Neuronal stem cell (in vitro differentiated cells): ENCODE data around the gene PRAMEF27. TPM values are rescaled to one million over a fixed set of nuclear protein-coding genes. Genes with fewer than 3 reads are reported as not detected.
"Not testable (repeated sequence)": the region's sequence is repeated elsewhere in the genome, so short reads cannot be mapped to it uniquely, and the experiment has no call there.

Source experiments
- DNase-seq: peaks from one replicate; pipeline ENCODE4 v3.0.0-alpha.2; 2013; ENCODE audit warnings: low spot score
- H2AFZ ChIP-seq: one replicate; pipeline ENCODE4 v1.6.1; 2013; ENCODE audit warnings: mild to moderate bottlenecking, low read length, inconsistent platforms
- H2AK5ac ChIP-seq: 2 replicates; pipeline ENCODE4 v1.6.1; 2013; ENCODE audit warnings: low read depth, mild to moderate bottlenecking, inconsistent platforms, low read length, moderate library complexity, mixed read lengths
- H2BK120ac ChIP-seq: 2 replicates; pipeline ENCODE4 v1.6.1; 2013; ENCODE audit warnings: low read depth, mild to moderate bottlenecking, inconsistent platforms, low read length, moderate library complexity, mixed read lengths
- H2BK12ac ChIP-seq: one replicate; pipeline ENCODE4 v1.6.1; 2013; ENCODE audit warnings: low read length, inconsistent platforms
- H2BK15ac ChIP-seq: 2 replicates; pipeline ENCODE4 v1.6.1; 2013; ENCODE audit warnings: mild to moderate bottlenecking, low read length, inconsistent platforms, mixed read lengths
- H2BK5ac ChIP-seq: one replicate; pipeline ENCODE4 v1.6.1; 2013; ENCODE audit warnings: inconsistent platforms, mild to moderate bottlenecking, low read length, moderate library complexity
- H3K14ac ChIP-seq: one replicate; pipeline ENCODE4 v1.6.1; 2013; ENCODE audit warnings: low read length, inconsistent platforms
- H3K18ac ChIP-seq: 2 replicates; pipeline ENCODE4 v1.6.1; 2013; ENCODE audit warnings: low read length, inconsistent platforms
- H3K23ac ChIP-seq: 2 replicates; pipeline ENCODE4 v1.6.1; 2013; ENCODE audit warnings: low read depth, mild to moderate bottlenecking, mixed read lengths, low read length, inconsistent platforms; ENCODE audit not compliant: poor library complexity
- H3K27ac ChIP-seq: replicated peaks from 3 replicates; pipeline ENCODE4 v1.5.1; 2013; ENCODE audit warnings: low read length, inconsistent platforms
- H3K27me3 ChIP-seq, 3 experiments: 2 replicates each; pipeline ENCODE4 v1.6.1; 2013; ENCODE audit warnings: low read length in 3 of 3, mild to moderate bottlenecking in 2 of 3, inconsistent platforms in 1 of 3, low read depth in 1 of 3, mixed read lengths in 1 of 3, moderate library complexity in 1 of 3; ENCODE audit not compliant: control insufficient read depth in 3 of 3, insufficient read depth in 3 of 3
- H3K36me3 ChIP-seq, 2 donors: replicated peaks in 1 of 2; 2 replicates each; pipeline ENCODE4 v1.6.1; 2013; ENCODE audit warnings: low read length in 2 of 2; ENCODE audit not compliant: control insufficient read depth in 2 of 2, insufficient read depth in 2 of 2
- H3K4ac ChIP-seq: 2 replicates; pipeline ENCODE4 v1.6.1; 2013; ENCODE audit warnings: inconsistent platforms, mild to moderate bottlenecking, low read length, moderate library complexity
- H3K4me1 ChIP-seq, 2 donors: 1 replicate in 1 of 2; 2 replicates in 1 of 2; pipeline ENCODE4 v1.6.1; 2013; ENCODE audit warnings: low read length in 2 of 2, low read depth in 1 of 2; ENCODE audit not compliant: control insufficient read depth in 2 of 2, insufficient read depth in 1 of 2
- H3K4me2 ChIP-seq: one replicate; pipeline ENCODE4 v1.6.1; 2013; ENCODE audit warnings: mild to moderate bottlenecking, low read length, inconsistent platforms; ENCODE audit not compliant: insufficient read depth, poor library complexity, severe bottlenecking
- H3K4me3 ChIP-seq, 2 donors: 2 replicates each; pipeline ENCODE4 v1.5.1; 2013; ENCODE audit warnings: low read length in 2 of 2, mild to moderate bottlenecking in 2 of 2, inconsistent platforms in 1 of 2, moderate library complexity in 1 of 2
- H3K79me1 ChIP-seq: one replicate; pipeline ENCODE4 v1.6.1; 2013; ENCODE audit warnings: low read depth, mild to moderate bottlenecking, inconsistent platforms, low read length, moderate library complexity
- H3K9ac ChIP-seq: one replicate; pipeline ENCODE4 v1.6.1; 2013; ENCODE audit warnings: mild to moderate bottlenecking, low read depth, low read length, inconsistent platforms; ENCODE audit not compliant: poor library complexity
- H3K9me3 ChIP-seq, 2 donors: replicated peaks in 1 of 2; 2 replicates each; pipeline versions ENCODE3 to v1.6.1; 2013; ENCODE audit warnings: low read length in 2 of 2, mild to moderate bottlenecking in 2 of 2, inconsistent platforms in 1 of 2, low read depth in 1 of 2, mixed read lengths in 1 of 2, moderate library complexity in 1 of 2; ENCODE audit not compliant: control insufficient read depth in 2 of 2, insufficient read depth in 1 of 2
- H4K8ac ChIP-seq: one replicate; pipeline ENCODE4 v1.6.1; 2013; ENCODE audit warnings: low read depth, mild to moderate bottlenecking, inconsistent platforms, low read length, moderate library complexity
- H4K91ac ChIP-seq: one replicate; pipeline ENCODE4 v1.6.1; 2013; ENCODE audit warnings: low read length, low read depth, mild to moderate bottlenecking, inconsistent platforms; ENCODE audit not compliant: poor library complexity
- WGBS, 2 donors: extraction: QIAGEN DNeasy Blood & Tissue Kit; methylation state at CpG; one replicate each; pipeline ENCODE4 v1.1.7; 2013; ENCODE audit warnings: missing lambda C conversion rate in 2 of 2, mixed read lengths in 1 of 2; ENCODE audit not compliant: insufficient read length in 2 of 2, insufficient replicate concordance in 1 of 2; ENCODE audit errors: extremely low coverage in 2 of 2; 5-methylcytosine and 5-hydroxymethylcytosine counted together
- polyA plus RNA-seq, 2 experiments: library from polyadenylated mRNA; stranded (reverse); fragments of 200-250 nt; gene quantifications; one replicate each; pipeline ENCODE4 v1.2.3, GENCODE V29; 2013

Gene PRAMEF27
- not detected for polyA plus RNA-seq (2013, experiment 1 of 2)
- polyA plus RNA-seq (2013, experiment 2 of 2), result not detected

DNA sequence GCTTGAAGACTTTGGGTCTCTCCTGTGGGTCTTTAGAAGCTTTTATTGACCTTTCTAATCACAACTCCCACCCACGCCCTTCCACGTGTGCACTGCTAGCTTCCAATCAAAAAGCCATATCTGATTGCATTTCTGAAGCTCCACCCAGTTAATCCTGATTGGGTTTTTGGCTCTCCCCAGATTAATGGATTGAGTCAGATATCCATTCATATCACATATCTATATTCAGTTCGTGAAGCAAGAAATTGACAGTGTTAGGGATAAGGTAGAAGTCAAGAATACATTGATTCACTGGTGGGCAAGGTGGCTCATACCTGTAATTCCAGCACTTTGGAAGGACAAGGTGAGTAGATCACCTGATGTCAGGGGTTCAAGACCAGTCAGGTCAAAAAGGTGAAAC, at the start of gene PRAMEF27:
TSS of gene PRAMEF27 (minus strand) at position 101 of the 400 bp plus-strand sequence. CDS start 2,916 bp downstream, outside the sequence.
- not testable (repeated sequence) for H3K4me2 ChIP-seq, H4K8ac ChIP-seq, H2BK15ac ChIP-seq, H2BK12ac ChIP-seq, H3K9me3 ChIP-seq, H3K23ac ChIP-seq, H3K4ac ChIP-seq, H2BK120ac ChIP-seq, H3K79me1 ChIP-seq, H3K4me1 ChIP-seq, H2AK5ac ChIP-seq, H3K36me3 ChIP-seq, H2BK5ac ChIP-seq, H3K14ac ChIP-seq, DNase-seq, H3K27me3 ChIP-seq, H2AFZ ChIP-seq, H3K27ac ChIP-seq, H3K4me3 ChIP-seq, H3K18ac ChIP-seq, H3K9ac ChIP-seq, H4K91ac ChIP-seq
- WGBS, 2 donors, result no CpG with 5 or more reads among the region's 3 CpGs

DNA sequence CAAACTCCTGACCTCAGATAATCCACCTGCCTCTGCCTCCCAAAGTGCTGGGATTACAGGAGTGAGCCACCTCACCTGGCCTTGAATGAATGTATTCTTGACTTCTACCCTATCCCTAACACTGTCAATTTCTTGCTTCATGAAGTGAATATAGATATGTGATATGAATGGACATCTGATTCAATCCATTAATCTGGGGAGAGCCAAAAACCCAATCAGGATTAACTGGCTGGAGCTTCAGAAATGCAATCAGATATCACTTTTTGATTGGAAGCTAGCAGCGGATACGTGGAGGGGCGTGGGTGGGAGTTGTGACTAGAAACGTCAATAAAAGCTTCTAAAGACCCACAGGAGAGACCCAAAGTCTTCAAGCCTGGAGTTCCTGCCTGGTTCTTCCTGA, 14.1 kb upstream of the PRAMEF27 start, which contains the start of gene PRAMEF25:
TSS of gene PRAMEF25 (plus strand) at position 301 of the 400 bp plus-strand sequence. CDS start 2,920 bp downstream, outside the sequence.
- H3K14ac ChIP-seq, H2AFZ ChIP-seq, H2BK120ac ChIP-seq, H3K4me3 ChIP-seq, H3K9me3 ChIP-seq, H3K27me3 ChIP-seq, H3K27ac ChIP-seq, H3K79me1 ChIP-seq, H2BK12ac ChIP-seq, H2BK5ac ChIP-seq, H4K91ac ChIP-seq, H3K18ac ChIP-seq, H3K4me1 ChIP-seq, DNase-seq, H3K4ac ChIP-seq, H3K23ac ChIP-seq, H4K8ac ChIP-seq, H2BK15ac ChIP-seq, H3K9ac ChIP-seq, H3K4me2 ChIP-seq, H2AK5ac ChIP-seq, H3K36me3 ChIP-seq: not testable (repeated sequence)
- WGBS, 2 donors, result no CpG with 5 or more reads among the region's 4 CpGs

- H4K8ac ChIP-seq, H3K9me3 ChIP-seq, H2AFZ ChIP-seq, H3K18ac ChIP-seq, H3K27ac ChIP-seq, H2AK5ac ChIP-seq, H3K4ac ChIP-seq, H3K9ac ChIP-seq, H3K27me3 ChIP-seq, H3K4me3 ChIP-seq, H3K4me1 ChIP-seq, H2BK12ac ChIP-seq, H3K36me3 ChIP-seq, H2BK5ac ChIP-seq, H4K91ac ChIP-seq, DNase-seq, H3K14ac ChIP-seq, H3K4me2 ChIP-seq, H2BK120ac ChIP-seq, H3K23ac ChIP-seq, H2BK15ac ChIP-seq, H3K79me1 ChIP-seq: not testable (repeated sequence)
- WGBS, 2 donors, result no CpG with 5 or more reads among the region's 9 CpGs
Measured at GRCh38 chr1:13019846-13020245, 36.5 kb downstream of the PRAMEF27 start.

DNA sequence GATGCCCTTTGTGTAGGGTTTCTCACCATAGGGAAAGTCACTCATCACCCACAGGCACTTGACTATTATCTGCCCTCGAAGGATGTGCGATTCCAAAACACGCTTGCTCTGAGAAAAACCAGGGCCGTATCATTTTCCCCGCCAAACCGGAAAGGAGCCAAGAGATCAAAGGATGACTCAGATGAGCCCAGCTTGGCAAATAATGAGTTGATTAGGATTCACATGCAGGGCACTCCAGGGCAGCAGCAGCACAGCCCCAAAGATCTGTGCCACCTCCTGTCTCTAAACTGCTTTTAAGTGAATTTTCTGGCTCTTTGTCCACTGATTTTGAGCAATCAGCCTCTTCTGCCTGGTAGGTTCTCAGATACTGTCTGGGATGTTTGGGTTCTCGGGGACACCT, 44.4 kb downstream of the PRAMEF27 start:
- WGBS, 2 donors, result no CpG with 5 or more reads among the region's 7 CpGs

More for the DNA sequence above, 44.4 kb downstream of the PRAMEF27 start:
- H3K79me1 ChIP-seq, H2AFZ ChIP-seq, H3K4me2 ChIP-seq, H3K9ac ChIP-seq, H2BK5ac ChIP-seq, H4K91ac ChIP-seq, H2BK15ac ChIP-seq, H3K9me3 ChIP-seq, H3K4me3 ChIP-seq, H4K8ac ChIP-seq, H2BK120ac ChIP-seq, H3K23ac ChIP-seq, H2AK5ac ChIP-seq, H3K27me3 ChIP-seq, DNase-seq, H3K27ac ChIP-seq, H3K36me3 ChIP-seq, H3K4ac ChIP-seq, H3K18ac ChIP-seq, H3K14ac ChIP-seq, H3K4me1 ChIP-seq, H2BK12ac ChIP-seq: not testable (repeated sequence)
